GM21390 (cell line): Measurements from ENCODE around the gene POU3F1.
A peak's percentile ranks its signal among the peaks of the same experiment; 100 is the strongest.
"Not testable (repeated sequence)": the region's sequence is repeated elsewhere in the genome, so short reads cannot be mapped to it uniquely, and the experiment has no call there.

ENCODE experiments used
- ATAC-seq: cut with Tn5 transposase; IDR thresholded peaks from one replicate; pipeline ENCODE4 v1.9.1; 2021; ENCODE audit not compliant: unreplicated experiment

The POU3F1 gene

DNA sequence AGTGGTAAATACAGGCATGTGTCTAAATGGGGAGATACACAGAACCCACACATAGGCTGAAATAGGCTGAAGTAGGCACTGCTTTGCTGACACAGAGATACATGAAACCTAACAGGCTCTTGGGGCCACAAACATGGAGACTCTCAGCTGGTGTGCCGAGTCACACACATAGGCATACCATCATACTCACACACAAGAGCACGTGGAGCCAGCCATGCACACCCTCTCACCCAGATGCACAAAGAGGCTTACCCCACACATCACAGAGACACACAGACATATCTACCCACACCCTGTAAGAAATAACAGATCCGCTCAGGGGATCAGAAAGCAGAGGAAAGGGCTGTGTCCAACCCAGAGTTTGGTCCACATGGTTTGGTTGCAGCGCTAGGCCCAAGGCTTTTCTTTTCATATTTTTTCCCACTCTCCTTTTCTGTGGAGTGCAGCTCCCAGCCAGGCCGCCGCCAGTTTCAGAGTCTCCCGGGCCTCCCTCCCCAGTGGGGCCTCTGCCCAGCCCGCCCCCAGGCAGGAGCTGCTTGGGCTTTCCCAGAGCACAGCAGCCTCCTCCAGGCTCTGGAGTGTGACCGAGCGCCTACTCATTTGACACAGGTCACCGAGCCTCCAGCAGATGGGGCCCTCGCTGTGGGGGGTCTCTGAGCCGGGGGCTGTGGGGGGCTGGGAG is 3.9 kb upstream of the POU3F1 start:
- ATAC-seq, result no peak

DNA sequence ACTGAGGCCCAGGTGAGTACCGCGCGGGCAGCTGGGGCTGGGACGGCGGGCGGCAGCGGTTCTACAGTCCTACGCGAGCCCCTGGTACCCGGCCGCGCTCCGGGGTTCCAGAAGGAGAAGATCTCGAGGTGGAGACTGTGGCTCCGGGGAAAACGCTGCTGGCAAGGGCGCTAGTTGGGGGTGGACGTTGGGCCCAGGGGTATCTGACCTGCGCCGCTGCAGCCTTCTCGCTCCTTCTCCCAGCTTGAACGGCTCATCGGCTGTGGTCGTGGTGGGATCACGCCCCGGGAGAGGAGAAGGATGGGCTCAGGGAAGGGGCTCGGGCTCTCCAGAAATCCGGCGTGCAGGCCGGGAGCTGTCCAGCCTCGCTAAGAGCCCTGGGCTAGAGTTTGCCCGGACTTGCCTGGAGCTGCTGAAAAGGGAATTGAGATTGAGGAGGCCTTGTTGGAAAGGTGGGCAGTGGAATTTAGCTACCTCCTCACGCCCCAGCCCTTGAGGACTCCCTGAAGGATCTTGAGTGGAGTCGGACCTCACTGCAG is 1.1 kb upstream of the POU3F1 start:
- no peak for ATAC-seq

DNA sequence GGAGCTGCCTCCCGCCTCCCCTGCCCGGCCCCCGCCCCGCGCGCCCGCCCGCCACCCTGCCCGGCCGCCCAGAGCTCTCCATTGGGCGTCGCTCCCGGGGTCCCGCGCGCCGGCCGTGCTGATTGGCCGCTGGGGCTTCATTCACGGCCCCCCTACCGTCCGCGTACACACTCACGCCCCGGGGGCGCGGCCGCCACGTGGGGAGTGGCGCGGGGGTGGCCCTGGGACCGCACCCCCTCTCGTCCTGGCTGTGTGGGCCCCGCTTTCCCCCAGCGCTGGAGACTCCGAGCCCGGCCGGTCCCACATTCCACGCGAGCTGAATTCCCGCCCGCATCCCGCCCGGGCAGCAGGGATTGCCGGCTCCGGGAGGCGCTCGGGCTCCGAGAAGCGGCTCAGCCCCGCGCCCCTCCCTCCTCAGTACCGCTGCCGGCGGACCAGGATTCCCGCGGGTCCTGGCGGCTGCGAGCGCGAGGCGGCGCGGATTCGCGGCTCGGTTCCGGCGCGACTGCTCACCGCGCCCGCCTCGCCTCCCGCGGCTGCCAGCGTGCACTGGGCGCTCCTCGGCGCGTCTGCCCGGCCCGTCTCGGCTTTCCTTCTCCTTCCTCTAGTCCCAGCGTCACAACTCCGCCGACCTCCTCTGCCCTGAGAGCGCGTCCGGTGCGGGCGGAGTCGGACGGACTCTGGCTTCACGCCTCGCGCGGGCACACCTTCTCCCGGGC is 450 bp upstream of the POU3F1 start:
- ATAC-seq, result peak; percentile 62

DNA sequence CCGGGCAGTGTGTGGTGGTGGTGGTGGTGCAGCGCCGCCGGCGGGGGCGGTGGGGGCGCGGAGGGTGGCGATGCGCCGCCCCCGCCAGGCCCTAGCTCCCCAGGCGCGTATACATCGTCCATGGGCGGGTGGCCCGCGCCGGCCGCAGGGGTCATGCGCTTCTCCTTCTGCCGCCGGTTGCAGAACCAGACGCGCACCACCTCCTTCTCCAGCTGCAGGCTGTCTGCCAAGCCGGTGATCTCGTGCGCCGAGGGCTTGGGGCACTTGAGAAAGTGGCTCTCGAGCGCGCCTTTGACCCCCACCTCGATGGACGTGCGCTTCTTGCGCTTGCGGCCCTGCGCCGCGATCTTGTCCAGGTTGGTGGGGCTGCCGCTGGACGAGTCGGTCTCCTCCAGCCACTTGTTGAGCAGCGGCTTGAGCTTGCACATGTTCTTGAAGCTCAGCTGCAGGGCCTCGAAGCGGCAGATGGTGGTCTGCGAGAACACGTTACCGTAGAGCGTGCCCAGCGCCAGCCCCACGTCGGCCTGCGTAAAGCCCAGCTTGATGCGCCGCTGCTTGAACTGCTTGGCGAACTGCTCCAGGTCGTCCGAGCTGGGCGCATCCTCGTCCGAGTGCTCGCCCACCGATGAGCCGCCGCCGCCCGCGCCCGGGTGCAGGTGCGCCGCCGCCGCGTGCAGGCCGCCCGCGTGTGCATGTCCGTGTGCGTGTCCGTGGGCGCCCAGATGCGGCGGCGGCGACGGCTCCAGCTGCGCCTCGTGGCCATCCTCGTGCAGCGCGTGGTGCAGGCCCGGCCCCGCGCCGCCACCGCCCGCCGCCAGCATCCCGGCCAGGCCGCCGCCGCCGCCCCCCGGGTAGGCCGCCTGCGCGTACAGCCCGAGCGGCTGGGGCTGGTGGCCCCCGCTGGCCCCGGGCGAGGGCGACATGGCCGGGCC is 926 bp downstream of the POU3F1 start:
- ATAC-seq, result peak; percentile 6

DNA sequence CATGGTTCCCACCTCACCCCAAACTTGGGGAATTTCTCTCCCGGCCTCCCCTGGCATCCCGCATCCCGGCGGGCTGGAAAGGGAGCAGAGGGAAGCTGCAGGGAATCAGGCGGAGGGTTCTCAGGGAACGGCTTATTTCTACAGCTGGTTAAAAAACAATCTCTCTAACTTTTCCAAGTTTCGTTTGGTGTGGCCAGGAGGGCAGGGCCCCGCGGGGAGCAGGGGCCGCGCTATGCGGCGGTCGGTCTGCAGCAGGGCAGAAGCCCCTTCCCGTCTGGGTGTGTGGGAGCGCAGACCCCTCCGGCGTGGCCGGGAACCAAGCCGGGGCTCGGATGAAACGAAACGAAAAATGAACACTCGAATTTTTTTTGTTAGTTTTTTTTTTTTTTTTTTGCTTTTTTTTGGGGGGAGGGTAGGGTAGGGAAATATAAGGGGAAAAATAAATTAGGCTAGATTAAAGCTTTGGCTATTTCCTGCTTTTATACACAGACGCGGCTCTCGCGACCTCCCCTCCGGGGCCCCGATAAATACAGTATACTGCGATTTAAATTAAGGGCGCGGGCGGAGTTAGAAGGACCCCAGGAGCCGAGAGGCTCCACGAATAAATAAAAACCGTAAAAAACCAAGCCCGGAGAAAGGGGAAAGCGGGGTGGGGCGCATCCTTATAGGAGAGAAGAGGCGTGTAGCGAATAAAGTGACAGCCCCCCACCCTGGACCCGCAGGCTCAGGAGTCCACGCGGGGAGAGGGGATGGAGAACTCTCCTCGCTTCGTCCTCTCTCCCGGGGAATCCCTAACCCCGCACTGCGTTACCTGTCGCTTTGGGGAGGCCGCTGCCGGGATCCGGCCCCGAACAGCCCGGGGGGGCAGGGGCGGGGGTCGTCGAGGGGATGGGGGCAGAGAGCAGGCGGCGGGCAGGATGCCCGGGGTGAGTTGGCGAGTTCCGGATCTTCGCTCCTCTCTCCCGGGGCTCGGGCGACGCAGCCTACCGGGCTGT is 2.1 kb downstream of the POU3F1 start:
- ATAC-seq, result no peak

DNA sequence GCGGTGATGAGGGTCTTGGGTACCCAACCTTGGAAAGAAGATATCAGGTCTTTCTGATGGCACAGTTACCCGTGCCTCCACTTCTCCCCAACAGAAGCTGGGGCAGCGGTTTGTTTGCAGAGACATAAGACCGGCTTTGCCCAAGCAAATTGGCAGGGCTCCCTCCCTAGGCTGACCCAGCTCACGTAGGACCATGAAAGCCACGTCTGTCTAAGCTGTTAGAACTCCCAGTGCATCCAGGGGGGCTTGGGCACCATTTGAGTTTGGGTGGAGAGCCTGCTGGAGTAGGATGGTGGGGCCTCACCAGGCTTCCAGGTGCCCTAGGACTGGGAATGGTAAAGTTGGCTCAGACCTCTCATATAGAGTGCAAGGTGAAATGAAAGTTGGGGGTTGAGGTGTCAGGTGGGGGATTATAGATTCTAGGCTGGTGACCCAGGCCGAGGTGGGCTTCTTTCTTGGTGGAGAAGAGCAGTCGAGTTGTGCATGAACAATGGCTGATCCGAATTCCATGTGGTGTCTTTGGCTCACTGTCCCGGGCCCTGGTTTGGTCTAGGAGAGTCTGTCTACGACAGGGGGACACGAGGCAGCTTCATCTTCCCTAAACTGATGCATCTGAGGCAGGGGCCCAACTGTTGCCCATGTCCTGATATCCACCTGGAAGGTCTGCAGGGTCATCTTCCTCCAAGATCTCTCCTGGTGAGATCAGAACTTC is 3.4 kb downstream of the POU3F1 start:
- ATAC-seq, result no peak

DNA sequence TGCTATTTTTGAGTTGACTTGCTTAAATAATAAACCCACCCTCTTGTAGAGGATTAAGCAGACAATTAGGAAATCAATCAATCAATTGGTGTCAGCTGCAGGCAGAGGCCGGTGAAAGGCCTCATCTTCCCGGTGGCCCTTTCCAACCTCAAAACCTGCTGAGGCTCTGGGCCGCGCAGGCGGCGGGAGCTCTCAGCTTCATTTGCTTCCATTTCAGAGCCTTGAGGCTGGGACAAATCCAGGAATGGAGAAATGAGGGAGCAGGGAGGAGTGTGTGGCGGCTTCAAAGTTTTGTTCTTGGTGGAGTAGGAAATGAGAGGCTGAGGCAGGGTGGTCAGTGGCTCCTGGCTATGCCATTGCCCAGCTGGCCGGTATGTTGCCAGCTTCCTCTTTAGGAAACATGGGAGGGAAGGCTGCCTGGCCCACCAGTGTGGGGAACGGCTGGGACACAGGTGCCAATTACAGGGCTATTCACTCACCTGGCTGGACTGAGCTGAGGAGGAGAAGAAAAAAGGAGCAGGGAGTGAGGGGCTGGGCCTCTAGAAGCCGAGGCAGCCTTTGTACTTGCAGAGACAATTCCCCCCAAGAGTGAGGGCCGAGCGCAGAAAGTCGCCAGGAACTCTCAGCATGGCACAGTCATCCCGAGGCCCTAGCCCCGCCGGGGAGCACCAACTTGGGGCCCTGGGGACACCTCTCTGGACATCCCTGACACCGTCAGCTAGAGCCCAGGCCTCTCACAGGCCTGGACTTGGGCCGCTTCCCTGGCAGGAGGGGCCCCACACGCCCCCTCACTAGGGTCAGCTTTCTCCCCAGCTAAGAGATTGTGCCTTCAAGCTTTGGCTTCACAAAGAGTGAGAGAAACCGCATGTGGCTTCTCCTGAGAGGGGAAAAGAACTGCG is 4.4 kb downstream of the POU3F1 start:
- ATAC-seq, result no peak

DNA sequence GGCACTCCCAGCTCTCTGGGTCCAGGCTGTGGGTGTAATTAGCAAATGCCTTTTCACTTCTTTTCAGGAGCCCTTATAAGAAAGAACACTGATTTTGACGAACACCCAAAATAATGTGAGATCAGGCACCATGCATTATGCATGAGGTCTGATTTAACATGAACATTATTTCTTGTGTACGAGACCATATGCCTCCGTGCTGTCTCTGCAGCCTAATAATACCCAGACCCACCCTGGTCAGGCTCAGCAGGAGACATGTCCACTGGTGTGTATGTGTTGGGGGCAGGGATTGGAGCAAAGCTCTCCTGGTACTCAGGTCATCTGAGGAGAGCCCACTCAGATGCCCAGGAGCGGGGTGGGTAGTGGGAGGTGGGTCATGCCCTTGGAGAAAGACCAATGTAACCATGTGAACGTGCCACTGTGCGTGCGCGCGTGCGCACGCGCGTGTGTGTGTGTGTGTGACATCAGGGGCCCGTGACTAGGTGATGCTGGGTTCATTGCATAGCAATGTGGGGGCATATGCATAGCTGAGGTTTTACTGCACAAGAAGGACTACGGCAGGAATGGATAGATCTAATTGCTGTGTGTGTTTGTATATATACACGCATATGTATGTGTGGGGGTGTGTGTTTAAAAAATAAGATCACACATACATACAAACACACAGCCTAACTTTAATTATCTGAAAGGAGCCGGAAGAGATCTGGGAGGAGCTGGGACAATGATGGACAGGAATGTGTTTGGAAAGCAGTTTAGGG is 7.1 kb downstream of the POU3F1 start:
- no peak for ATAC-seq

DNA sequence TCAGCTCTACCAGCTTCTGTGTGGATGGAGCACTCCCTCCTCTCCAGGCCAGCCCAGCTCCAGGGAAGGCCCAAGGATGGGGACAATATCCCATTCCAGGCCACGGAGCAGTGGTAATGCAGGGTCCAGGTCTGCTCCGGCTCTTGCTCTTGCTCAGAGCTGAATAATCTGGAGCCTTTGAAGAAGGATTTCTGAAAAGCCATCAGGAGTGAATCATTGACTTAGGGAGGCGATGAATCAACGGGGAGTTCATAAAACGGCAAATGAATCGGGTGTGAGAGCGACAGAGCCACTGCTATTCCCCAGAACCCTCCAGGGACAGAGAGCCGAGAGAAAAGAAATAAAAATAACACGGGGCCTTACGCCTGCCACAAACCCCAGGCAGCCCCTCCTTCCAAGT is 7.7 kb downstream of the POU3F1 start:
- ATAC-seq, result no peak

DNA sequence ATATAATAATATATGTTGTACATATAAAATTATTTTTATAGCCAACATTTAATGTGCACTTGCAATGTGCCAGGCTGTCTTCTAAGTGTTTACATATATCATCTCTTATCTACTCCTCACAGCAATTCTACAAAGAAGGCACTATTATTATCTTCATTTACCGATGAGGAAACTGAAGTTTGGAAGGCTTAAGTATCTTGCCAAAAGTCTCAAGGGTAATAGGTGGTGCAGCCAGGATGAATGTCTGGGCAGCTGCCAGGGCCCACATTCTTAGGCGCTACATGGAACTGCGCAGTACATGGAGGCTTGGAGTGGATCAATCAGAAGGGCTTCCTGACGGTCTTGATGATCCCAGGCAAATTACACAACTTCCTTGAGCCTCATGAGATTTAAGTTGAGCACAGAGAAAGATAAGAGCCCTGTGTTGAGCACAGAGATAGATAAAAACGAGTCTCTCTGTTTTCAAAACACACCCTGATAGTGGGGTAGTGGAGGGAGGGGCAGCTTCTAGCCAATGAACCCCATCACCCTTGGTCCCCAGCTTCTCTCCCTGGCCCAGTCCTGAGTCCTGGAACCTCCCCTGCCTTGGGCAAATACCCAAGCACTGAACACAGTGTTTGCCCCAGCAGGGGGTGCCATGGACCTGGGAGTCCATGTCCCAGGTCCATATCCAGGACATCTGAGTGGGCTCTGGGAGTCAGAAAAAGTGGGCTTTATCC is 9.2 kb downstream of the POU3F1 start:
- no peak for ATAC-seq

DNA sequence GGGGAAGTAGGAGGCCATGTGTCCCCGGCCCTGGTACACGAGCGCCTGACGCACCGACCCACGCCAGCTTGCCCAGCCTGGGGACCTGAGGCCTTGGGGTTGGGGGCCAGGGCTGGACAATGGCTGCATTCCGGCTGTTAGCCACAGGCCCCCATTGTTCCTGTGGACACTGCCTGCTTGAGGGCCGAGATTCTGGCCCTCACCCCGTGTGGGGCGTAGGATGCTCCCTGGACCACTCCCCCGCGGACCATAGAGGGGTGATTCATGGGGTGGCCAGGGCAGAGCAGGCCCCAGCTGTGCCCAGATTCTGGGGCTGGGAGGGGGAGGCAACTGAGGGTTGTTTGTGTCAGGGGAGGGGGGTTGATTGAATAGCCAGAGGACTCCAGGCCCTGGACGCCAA is 11.7 kb downstream of the POU3F1 start:
- ATAC-seq, result no peak

DNA sequence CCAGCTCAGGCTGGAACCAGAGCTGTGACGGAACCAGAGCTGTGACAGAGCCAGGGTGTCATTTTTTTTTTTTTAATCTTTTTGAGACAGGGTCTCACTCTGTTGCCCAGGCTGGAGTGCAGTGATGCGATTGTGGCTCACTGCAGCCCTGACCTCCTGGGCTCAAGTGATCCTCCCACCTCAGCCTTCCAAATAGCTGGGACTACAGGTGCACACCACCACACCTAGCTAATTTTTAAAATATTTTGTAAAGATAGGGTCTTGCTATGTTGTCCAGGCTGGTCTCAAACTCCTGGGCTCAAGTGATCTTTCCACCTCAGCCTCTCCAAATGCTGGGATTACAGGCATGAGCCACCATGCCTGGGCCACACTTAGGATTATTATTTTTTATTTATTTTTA is 13.6 kb downstream of the POU3F1 start:
- not testable (repeated sequence) for ATAC-seq

DNA sequence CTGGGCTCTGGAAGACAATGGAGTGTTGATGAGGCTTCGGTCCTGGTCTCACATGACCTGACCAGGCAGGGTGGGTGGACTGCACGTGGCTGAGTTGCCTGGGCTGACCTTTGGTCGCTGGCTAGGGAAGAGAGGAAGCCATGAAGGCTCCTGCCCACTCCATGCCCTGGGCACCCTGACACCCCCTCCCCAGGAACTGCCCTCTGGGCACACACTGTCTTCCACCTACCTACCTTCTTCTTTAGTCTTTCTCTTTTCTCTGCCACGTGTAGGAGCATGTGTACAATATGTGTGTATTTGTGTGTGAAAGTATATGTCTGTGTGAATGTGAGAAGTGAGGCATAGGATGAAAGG is 15.1 kb downstream of the POU3F1 start:
- no peak for ATAC-seq

DNA sequence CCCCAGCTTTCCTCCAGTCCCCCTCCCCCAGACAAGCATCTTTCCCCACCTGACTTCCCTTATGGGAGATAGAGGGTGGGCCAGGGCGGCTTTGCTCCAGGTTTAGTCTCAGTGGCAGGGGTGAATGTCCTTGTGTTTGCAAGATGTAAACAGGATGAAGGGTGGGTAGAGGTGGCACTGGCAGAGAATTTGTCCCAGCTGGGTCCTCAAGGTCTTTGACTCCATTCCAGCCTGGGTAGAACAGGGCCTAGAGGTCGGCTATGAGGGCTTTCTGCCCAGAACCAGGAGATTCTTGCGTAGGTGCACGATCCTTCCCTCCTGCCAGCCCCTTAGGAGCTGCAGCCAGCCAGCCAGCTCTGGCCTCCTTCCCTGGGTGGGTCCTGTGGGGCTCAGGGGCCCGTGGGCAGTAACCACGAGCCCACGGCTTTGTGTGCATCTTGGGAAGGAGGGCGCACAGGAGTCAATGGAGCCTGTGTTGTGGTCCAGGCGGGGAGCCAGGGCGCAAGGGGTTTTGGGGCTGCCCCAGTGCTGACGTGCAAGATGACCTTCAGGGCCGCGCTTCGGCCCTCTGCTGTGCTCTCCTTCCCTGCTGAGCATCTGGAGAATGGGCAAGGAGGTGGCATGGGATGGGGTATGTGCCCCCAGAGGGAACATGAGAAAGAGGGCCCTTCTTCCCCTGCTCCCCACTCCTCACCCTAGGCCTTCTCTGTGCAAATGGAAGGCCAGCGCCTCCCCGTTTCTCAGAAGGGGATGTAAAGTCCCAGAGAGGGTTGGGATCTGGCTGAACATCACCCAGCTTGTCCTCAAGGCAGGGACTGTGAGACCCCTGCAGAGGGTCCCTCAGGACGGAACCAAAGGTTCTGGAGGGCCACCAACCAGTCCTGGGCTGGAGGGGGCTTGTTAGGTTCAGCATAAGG is 15.7 kb downstream of the POU3F1 start:
- no peak for ATAC-seq

DNA sequence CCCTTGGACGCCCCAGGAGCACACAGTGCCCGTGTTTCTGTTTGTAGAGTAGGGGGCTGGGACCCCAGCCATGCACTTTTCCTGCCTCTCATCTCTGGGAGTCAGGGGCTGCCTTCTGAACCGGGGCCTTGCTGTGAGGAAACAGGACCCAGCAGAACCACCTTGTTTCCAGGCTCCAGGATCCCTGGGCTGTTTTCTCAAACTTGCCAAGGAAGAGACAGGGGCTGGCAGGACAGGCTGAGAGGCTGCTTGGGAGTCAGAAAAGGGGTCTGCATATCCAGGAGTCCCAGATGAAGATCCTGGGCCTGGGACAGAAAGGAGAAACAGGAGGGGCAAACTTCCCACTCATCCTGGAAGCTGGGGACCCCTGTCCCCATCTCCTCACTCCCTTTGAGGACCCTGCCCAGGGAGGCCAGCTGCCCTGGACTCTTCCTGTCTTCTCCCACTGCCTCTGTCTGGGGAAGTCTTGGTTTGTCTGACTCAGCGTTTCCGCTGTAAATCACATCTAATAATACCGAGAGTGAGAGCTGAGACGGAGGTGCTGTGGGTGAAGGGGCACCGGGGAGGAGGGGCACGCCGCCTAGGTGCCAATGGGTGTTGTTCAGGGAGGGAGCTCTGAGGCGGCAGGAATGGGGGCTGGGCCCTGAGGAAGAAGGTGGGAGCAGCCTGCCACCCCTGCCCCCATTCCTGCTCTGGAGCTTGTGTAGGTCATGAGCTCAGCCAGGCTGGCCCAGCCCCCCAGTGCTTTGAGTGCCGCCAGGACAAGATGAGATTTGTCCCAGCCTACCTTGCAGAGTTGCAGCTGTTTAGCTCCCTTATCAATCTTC is 16.7 kb downstream of the POU3F1 start:
- ATAC-seq, result peak; percentile 45
